ENCODE results near the gene FARP1.
"Not testable (repeated sequence)": the region's sequence is repeated elsewhere in the genome, so short reads cannot be mapped to it uniquely, and the experiment has no call there.

The FARP1 gene

DNA sequence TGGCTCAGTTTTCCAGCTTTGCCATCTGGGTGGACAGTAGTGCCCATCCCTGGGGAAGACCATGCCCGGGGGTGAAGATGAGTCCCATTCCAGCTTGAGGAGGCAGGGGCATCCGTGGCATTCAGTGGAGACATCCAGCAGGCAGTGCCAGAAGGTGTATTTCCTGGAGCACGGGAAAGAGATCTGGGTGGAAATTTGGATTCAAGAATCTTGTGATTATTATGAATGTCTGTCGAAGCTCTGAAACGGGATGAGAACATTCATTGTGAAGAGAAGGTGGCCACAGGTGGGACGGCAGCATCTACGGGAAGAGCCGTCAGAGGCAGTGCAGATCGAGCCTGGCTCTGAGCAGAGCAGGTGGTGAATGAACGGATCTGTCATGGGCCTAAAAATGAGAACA is 201.5 kb downstream of the FARP1 start:
- DNase-seq: no peak

DNA sequence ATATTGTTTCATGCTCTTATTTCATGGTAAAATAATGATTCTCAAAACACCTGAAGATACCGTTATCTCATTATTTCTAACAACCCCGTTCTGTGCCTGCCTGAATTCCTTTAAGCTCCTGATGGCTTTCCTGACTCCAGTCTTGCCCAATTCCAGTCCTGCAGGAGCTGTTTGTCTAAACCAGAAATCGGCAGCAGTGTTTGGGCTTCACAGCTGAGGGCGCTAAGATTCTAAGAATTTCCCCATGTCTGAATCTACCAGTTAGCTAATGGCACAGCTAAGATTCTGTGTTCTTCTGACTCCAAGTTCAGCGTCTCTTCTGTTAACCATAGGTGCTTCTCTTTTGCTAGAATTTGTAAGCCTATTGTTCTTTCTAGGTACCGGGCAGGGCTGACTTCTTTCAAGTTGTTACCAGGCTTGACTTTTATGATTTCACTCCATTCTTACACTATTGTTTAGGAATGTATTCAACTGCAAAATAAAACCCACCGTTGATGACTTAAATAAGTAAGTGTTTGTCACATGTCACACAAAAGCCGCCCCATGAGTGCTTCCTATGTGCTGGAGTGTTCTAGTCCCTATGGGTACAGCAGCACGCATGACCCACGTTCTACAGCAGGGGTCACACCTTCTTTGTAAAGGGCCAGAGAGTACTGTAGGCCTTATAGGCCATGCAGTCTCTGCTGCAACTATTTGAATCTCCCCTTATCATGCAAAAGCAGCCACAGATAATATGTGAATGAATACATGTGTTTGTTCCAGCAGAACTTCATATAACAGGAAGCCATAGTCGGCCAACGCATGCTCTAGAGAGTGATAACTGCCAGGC is 202.4 kb downstream of the FARP1 start:
- no peak for DNase-seq

DNA sequence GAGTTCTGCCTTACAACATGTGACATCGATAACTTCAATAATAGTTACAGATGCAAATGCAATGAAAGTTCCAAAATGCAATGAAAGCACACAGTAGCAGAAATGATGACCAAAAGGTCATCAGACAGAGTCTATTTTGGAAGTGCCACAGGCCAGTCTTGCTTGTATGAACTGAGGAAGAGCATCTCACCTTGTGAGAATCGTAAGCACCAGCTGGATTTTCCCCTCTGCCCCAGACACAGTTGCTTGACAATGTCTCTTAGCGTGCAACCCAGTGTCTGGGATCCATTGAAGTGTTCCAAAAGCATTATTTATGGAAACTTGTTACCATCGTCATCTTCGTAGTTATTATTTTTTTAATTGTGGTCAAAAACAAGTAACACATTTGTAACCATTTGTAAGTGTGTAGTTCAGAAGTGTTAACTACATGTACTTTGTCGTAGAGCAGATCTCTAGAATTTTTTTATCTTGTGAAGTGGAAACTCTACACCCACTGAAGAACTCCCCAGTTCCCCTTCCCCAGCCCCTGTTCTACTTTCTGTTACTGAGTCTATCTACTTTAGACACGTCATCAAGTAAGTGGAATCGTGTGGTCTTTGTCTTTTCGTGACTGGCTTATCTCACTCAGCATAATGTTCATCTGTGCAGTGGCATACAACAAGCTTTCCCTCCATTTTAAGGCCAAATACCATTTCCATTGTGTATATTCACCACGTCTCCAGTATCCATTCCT is 204.2 kb downstream of the FARP1 start:
- no peak for DNase-seq

DNA sequence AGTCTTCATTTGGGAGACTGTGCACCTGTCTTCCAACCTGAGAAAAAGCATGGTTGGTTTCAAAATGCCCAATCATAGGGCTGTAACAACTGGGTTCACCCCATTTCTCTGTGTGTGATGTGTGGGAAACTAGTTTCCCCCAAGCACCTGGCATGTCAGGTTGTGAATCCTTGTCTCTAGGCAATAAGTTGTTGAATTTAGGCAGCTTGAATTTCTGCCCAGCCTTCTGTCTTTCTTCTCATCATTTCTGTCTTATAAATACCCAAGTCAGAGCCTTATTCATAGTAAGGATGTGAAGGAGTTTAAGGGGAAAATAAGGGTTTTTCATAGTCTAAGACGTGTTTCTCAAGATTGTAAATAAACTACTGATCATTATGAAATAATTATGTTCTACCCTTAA is 204.9 kb downstream of the FARP1 start:
- DNase-seq: no peak

DNA sequence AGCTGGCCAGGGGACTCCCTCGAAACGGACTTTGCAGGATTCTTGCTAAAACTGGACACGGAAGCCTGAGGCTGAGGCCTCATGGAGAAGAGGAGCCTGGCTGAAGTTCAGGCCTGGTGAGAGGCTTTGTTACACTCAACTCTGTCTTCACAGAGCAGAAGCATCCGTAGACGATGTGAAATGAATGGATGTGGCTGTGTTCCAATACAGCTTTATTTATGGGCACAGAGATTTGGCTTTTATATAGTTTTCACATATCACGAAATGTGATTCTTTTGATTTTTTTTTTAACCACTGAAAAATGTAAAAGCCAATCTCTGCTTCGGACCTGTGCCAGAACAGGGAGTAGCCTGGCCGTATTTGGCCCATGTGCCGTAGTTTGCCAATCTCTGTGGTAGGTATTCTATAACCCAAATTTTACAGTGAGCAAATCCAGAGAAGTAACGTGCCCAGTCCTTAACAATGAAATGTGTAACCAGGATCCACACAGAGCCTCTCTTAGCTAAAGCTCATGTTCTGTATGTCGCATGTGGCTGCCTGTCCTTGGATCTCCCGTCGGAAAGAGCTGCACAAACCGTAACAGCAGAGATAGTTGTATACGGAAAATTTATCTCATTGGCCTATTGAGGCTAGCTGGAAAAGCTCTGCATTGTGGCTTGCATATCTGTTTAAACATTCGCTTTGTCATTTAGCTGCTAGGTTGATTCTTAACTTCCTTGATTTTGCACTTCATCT is 205.7 kb downstream of the FARP1 start:
- no peak for DNase-seq

DNA sequence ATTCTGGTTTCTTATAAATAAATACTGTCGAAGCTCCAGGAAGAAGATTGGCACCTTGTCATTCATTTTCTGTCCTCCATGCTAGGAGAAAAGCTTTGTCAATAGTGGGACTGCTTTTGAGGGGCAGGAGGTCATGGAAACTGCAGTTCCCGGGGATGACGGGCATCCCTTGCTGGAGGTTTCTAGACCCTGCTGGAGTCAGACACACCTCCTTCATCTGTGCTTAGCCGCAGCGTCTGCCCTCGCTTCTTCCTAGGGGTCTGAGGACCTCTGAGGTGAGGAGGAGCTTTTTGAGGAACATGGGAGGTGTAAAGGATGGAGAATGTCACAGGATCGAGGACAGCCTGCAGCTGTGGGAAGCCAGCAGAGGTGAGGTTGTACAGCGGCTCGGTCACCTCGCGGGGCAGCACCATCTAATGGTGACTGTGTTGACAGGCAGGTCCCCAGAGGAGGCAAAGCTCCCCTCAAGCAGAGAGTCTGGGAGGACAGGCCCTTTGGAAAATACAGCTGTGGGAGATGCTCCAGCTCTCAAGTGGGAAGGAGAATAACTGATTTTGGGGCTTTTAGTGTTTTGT is 206.9 kb downstream of the FARP1 start:
- DNase-seq: no peak

DNA sequence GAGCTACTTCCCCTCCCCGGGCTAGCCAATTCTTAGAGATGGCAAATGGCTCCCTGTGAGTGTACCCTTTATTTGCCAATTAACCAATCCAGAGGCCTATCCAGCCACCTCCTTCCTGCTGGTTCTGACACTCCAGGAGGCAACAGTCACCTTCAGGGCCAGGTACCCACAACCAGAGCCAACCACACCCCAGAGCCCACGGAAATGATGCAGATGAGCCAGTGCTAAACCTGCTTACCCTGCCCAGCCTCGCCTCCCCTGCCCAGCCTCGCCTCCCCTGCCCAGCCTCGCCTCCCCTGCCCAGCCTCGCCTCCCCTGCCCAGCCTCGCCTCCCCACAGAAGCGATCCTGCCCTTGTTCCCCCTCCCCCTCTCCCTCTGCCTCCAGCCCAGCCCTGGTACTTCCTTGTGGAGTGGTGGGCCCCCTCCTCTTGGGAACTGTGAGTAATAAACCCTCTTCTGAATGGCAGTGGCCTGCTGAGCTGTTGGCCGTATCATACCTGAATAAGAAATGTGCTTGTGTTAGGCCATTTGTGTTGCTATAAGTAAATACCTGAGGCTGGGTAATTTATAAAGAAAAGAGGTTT is 207.9 kb downstream of the FARP1 start:
- no peak for DNase-seq

DNA sequence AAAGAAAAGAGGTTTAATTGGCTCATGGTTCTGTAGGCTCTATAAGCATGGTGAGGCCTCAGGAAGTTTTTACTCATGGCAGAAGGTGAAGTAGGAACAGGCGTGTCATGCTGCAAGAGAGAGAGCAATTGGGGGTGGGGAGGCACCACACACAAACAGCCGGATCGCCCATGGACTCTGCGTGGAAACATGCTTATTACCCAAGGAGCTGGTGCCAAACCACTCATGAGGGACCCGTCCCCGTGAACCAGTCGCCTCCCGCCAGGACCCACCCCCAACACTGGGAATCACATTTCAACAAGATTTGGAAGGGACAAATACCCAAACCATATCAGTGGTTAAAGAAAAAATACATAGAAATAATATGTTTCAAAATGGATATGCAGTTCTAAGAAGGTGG is 208.7 kb downstream of the FARP1 start:
- DNase-seq: no peak

DNA sequence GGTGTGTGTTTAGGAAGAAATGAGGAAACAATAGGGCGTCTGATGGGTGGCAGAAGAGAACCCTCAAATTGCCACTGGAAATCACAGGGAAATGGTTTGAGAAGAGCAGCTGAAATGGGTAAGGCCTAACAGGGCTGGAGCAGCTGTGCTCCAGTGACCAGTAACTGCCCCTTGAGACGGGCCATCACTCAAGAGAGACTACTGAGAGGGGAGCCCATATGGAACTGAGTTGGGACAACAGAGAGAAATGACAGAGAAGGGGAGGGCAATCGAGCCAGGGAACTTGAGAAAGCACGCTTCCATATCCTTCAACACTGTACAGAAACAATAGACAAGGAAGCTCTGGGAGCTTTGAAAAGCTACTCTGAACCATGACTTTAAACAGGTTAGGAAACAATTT is 209.3 kb downstream of the FARP1 start:
- no peak for DNase-seq

DNA sequence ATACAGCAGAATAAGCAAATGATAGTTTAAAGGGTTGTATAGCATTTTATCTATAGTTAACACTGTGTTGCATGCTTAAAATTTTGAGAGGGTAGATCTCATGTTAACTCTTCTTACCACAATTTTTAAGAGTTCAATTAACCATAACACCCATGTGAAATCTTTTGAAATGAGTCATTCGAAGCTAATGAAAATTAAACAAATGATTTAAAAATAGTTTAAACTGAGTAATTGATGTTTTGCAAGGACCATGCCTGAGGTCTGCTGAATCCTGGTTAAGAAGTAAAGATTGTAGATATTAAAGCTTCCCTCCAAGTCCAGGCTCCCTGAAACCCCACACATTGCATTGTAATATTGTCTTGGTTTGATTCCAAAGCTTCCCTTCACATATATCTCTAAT is 210.9 kb downstream of the FARP1 start:
- DNase-seq: no peak

DNA sequence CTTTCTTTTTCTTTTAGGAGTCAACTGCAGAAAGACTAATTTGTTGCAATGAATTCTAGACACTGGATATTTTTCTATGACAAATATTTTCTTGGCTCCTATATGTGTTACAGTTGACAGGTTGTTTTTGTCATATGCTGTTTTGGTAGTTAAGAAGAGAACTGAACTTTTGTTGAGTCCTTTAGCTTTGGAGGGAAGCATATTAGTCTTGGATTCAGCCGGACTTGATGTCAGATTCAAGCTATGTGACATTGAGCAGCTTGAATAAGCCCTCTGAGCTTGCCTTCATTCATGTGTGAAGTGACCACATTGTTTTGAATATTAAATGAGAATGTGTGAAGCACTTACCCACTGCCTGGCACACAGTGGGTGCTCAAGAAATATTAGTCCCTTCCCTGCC is 216.0 kb downstream of the FARP1 start:
- no peak for DNase-seq

DNA sequence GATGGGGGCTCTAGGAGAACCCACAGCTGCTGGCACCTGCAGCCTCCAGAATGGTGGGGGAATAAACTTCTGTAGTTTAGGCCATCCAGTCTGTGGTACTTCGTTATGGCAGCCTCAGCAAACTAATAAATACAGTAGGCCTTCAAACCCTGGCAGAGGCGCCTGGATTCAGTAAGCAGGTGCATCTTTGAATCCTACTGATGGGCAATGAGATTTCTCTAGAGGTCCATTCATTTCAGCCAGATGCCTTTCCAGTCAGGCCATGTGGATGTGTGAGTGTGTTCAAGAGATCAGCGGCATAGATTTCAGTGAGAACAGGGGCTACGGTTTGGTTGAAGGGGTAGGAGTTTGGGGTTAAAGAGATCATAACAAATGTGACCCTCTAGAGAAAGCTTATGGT is 217.7 kb downstream of the FARP1 start:
- no peak for DNase-seq

DNA sequence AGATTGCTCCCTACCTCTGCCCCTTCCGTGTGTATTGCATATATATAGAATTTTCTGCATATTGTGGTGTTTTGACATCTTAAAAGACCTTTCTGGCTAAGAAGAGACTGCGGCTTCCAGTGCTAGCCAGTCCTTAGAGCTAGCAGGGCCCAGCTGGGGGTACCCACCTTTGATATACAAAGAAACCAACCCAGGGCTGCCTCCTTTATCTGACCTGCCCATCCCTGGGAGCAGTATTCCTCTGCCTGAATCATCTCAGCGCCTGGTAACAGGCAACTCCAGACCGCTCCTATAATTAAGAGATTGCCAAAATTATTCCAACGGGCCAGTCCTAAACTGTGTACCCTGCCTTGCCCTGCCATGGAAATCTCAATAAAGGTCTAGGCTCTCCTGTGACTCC is 220.4 kb downstream of the FARP1 start:
- DNase-seq: no peak

DNA sequence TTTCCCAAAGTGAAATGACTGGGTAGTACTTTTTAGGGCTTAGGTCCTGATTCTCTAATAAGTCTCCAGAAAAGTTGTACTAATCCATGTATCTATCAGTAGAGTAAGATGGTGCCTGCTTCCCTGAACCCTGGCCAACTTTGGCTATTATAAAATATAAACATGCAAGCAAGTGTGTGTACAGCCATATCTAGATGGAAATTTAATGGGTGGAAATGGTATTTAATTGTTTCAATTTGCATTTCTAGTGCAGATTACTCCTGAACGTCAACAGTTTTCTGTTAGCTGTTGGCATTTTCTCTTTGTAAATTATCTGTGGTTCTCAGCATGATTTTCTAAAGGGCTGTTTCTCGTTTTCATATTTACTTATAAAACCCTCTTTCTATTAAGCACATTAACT is 221.3 kb downstream of the FARP1 start:
- no peak for DNase-seq

DNA sequence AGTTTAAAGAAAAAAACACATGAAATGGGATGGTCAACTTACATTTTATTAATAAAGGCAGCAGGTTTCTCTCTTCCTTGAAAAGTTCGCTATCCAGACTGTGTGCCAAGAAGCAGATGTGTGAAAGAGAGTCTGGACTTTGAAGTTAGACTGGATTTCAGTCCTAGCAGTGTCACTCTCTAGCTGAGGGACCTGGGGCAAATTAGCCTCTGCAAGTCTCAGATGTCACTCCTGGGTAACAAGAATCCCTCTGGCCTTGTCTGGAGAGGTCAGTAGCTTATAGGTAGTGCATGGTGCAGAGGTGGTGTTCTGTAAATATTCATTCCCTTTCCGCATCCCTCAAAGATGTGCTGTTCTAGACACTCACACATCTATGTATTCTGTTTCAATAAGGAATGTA is 221.8 kb downstream of the FARP1 start:
- no peak for DNase-seq

DNA sequence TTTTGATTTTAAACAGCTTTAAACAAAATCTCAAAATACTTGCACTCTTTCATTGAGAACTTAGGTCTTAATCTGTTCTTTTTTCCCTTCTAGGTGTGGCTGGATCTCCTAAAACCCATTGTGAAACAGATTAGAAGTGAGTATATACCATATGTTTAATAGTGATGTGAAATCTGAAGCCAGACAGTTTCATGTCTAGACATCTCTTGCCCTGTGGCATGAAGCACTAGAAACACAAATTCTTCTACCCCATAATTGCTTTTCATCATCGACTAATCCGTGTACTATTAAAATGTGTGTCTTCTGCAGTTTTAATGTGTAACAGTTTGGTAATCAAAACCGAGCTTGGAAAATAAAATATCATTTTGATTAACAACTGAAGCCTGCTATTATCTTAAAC is 222.4 kb downstream of the FARP1 start:
- DNase-seq: no peak

DNA sequence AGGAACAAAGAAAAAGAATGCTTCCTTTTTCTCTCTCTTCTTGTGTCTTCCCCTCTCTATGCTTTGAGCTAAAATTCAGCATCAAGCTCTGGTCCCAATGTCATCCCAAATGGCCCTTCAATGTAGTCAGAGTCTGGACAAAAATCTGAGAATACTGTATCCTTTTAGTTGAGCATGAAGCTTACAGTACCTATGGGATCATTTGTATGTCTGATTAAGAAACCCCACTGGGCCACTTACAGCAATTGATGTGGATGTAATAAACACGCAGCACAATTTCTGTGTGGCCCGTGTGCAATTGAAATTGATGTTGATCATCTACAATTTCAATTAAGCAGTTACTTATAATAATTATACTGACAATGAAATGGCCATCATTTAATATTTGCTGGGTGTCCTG is 223.1 kb downstream of the FARP1 start:
- DNase-seq: no peak

DNA sequence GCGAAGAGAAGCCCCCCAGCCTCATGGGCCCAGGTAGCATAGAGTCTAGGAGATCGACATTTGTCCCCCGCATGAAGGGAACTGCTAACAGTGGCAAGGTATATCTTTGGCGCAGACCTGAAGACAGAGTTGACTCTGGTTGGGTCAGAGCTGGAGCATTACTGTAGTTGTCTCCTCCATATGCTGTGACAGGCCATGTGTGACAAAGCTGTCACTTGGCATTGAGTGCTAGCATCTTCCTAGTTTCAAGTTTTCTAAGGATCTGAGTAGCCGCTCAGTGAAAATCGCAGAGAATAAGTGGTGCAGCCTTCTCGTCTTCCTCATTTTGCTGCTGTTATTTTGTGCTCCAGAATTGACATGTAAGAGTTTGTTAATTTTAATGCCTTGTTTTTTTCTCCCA is 223.5 kb downstream of the FARP1 start:
- no peak for DNase-seq

DNA sequence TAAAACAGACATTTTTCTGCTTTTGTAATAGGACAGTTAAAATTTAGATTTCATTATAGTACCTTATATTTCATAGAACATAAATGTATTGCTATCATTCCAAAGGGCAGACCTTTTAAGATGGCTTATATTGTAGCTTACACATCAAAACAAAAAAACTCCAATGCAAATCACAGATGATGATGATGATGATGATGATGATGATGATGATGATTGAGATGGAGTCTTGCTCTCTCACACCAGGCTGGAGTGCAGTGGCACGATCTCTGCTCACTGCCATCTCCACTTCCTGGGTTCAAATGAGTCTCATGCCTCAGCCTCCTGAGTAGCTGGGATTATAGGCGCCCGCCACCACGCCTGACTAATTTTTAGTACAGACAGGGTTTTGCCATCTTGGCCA is 224.1 kb downstream of the FARP1 start:
- no peak for DNase-seq

DNA sequence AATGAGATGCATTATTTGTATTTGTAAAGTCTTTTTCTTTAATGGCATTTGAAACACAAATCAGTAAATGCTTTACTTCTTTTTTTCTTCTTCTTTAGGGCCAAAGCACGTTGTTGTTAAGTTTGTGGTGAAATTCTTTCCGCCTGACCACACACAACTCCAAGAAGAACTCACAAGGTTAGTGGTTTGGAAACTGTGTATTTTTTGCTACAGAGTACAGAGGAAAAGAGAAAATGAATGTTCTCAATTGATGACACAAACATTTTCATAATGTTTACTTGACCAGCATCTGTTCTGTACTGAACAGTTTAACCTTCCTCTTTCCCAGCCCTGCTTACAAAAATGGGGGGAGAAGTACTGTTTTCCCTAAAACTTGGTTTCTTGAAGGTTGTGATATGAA is 225.1 kb downstream of the FARP1 start:
- no peak for DNase-seq

DNA sequence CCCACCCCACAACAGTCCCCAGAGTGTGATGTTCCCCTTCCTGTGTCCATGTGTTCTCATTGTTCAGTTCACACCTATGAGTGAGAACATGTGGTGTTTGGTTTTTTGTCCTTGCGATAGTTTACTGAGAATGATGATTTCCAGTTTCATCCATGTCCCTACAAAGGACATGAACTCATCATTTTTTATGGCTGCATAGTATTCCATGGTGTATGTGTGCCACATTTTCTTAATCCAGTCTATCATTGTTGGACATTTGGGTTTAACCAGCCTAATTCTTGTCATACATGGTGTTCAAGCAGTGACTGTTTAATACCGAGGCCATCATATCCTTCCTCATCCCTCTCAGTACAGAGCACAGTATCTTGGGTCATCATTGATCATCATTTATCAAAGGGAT is 226.6 kb downstream of the FARP1 start:
- DNase-seq: not testable (repeated sequence)

DNA sequence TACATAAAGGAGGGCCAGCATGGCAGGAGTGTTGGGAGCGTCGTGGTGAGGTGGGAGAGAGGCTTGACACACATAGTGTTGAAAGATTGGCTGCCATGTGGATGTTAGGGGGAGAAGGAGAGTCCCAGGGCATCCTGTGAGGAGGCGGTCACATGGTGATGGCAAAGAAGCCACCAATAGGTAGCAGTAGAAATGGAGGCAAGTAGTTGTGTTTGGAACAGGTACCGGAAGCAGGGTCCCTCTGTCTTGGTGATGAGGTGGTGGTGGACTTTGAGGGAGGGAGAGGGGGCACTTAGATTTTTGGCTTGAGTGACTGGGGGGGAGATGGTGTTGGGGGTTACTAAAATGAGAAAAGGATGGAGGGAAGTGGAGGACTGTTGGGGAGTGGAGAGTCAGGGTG is 227.4 kb downstream of the FARP1 start:
- DNase-seq: no peak
